H1 (cell line): ENCODE results near the gene PAX7. TPM values are rescaled to one million over a fixed set of nuclear protein-coding genes. Genes with fewer than 3 reads are reported as not detected.

ENCODE experiments used
- CTCF ChIA-PET: fragments of 300-600 bp; sonication (Branson Sonifier 250); formaldehyde crosslinking; loops from one replicate; lab custom pipeline; 2021; ENCODE audit not compliant: partially characterized antibody; lab: Charles Lee
- POLR2A ChIA-PET: fragments of 300-600 bp; sonication (Branson Sonifier 250); formaldehyde crosslinking; loops from one replicate; lab custom pipeline; 2021; ENCODE audit warnings: inconsistent platforms; ENCODE audit not compliant: partially characterized antibody; lab: Charles Lee
- DNase-seq, 2 experiments: peaks; one replicate each; pipeline versions ENCODE4 v3.0.0 to v3.0.0-alpha.2; 2010 to 2022; ENCODE audit warnings: low spot score in 2 of 2, low read depth in 1 of 2, mixed read lengths in 1 of 2
- FAIRE-seq: peaks from 2 replicates; lab custom pipeline; 2011; peaks lifted over from hg19 to GRCh38; lab: Jason Lieb, UNC
- H2AFZ ChIP-seq: 2 replicates; pipeline ENCODE4 v1.8.1; 2012; ENCODE audit warnings: low read length, inconsistent platforms
- H2AK5ac ChIP-seq: 2 replicates; pipeline ENCODE4 v1.6.1; 2013; ENCODE audit warnings: low read depth, low read length
- H2BK120ac ChIP-seq: replicated peaks from 2 replicates; pipeline ENCODE3; 2013; ENCODE audit warnings: low read depth, low read length, inconsistent platforms
- H2BK12ac ChIP-seq: 2 replicates; pipeline ENCODE4 v1.6.1; 2013; ENCODE audit warnings: low read depth, low read length
- H2BK15ac ChIP-seq: 2 replicates; pipeline ENCODE4 v1.6.1; 2013; ENCODE audit warnings: low read length
- H2BK20ac ChIP-seq: 2 replicates; pipeline ENCODE4 v1.6.1; 2013; ENCODE audit warnings: low read length
- H2BK5ac ChIP-seq: 2 replicates; pipeline ENCODE4 v1.6.1; 2013; ENCODE audit warnings: low read depth, low read length
- H3K14ac ChIP-seq: 2 replicates; pipeline ENCODE4 v1.6.1; 2013; ENCODE audit warnings: inconsistent platforms; ENCODE audit not compliant: insufficient read length
- H3K18ac ChIP-seq: 2 replicates; pipeline ENCODE4 v1.6.1; 2013; ENCODE audit warnings: low read length; ENCODE audit errors: extremely low read depth
- H3K23ac ChIP-seq: 2 replicates; pipeline ENCODE4 v1.6.1; 2013; ENCODE audit warnings: inconsistent platforms; ENCODE audit not compliant: insufficient read length
- H3K23me2 ChIP-seq: 2 replicates; pipeline ENCODE4 v1.6.1; 2013; ENCODE audit warnings: low read depth, low read length
- H3K27ac ChIP-seq: 2 replicates; pipeline ENCODE4 v1.6.1; 2011; ENCODE audit warnings: low read depth, low read length, inconsistent platforms
- H3K27me3 ChIP-seq, 4 experiments: replicated peaks in 1 of 4; 1 replicate in 1 of 4; 2 replicates in 3 of 4; pipeline versions ENCODE4 v1.6.1 to v1.8.1; 2011 to 2013; ENCODE audit warnings: low read length in 3 of 4, mild to moderate bottlenecking in 3 of 4, inconsistent platforms in 2 of 4, mixed read lengths in 2 of 4, moderate library complexity in 1 of 4; ENCODE audit not compliant: control insufficient read depth in 3 of 4, insufficient read depth in 3 of 4; ENCODE audit errors: extremely low read depth in 1 of 4
- H3K36me3 ChIP-seq, 4 experiments: 2 replicates each; pipeline versions ENCODE4 v1.6.1 to v1.8.1; 2011 to 2013; ENCODE audit warnings: mild to moderate bottlenecking in 4 of 4, low read length in 3 of 4, moderate library complexity in 2 of 4, control low read depth in 1 of 4, inconsistent platforms in 1 of 4; ENCODE audit not compliant: insufficient read depth in 4 of 4, control insufficient read depth in 2 of 4
- H3K4ac ChIP-seq: replicated peaks from 2 replicates; pipeline ENCODE3; 2013; ENCODE audit warnings: low read length, low read depth, mixed read lengths, inconsistent platforms; ENCODE audit not compliant: insufficient read length
- H3K4me1 ChIP-seq, 4 experiments: replicated peaks in 1 of 4; 1 replicate in 1 of 4; 2 replicates in 3 of 4; pipeline versions ENCODE4 v1.6.1 to v1.8.1; 2011 to 2013; ENCODE audit warnings: low read length in 3 of 4, inconsistent platforms in 2 of 4, mixed read lengths in 1 of 4; ENCODE audit not compliant: insufficient read depth in 4 of 4, control insufficient read depth in 3 of 4
- H3K4me2 ChIP-seq, 2 experiments: 2 replicates each; pipeline versions ENCODE4 v1.6.1 to v1.8.1; 2011 to 2013; ENCODE audit warnings: low read depth in 2 of 2, low read length in 2 of 2, control low read depth in 1 of 2, inconsistent platforms in 1 of 2, mild to moderate bottlenecking in 1 of 2; ENCODE audit not compliant: insufficient read depth in 1 of 2
- H3K4me3 ChIP-seq, 4 experiments: fragments of 200-600, 300-600 bp in 1 of 4; sonication (generic), shearing (Covaris generic), sonication (Bioruptor Twin) in 1 of 4; 2 replicates each; pipeline versions ENCODE4 v1.5.1 to v1.8.1; 2011 to 2016; ENCODE audit warnings: low read length in 4 of 4, low read depth in 3 of 4, control low read depth in 2 of 4, inconsistent platforms in 2 of 4, mild to moderate bottlenecking in 2 of 4, mixed read lengths in 1 of 4, moderate library complexity in 1 of 4; ENCODE audit not compliant: insufficient read depth in 2 of 4; ENCODE audit errors: extremely low read depth in 1 of 4
- H3K56ac ChIP-seq: replicated peaks from 2 replicates; pipeline ENCODE3; 2013; ENCODE audit warnings: low read depth, mild to moderate bottlenecking, mixed read lengths, low read length, inconsistent platforms; ENCODE audit not compliant: insufficient read length
- H3K79me1 ChIP-seq: 2 replicates; pipeline ENCODE4 v1.6.1; 2013; ENCODE audit warnings: low read depth, low read length, control low read depth
- H3K79me2 ChIP-seq, 2 experiments: 2 replicates each; pipeline versions ENCODE4 v1.6.1 to v1.8.1; 2012 to 2013; ENCODE audit warnings: low read length in 2 of 2, mild to moderate bottlenecking in 2 of 2, inconsistent platforms in 1 of 2; ENCODE audit not compliant: insufficient read depth in 2 of 2, control insufficient read depth in 1 of 2
- H3K9ac ChIP-seq, 4 experiments: replicated peaks in 1 of 4; 1 replicate in 1 of 4; 2 replicates in 3 of 4; pipeline versions ENCODE4 v1.6.1 to v1.8.1; 2011 to 2013; ENCODE audit warnings: low read depth in 3 of 4, low read length in 3 of 4, control low read depth in 2 of 4, mild to moderate bottlenecking in 2 of 4, moderate library complexity in 2 of 4, inconsistent platforms in 1 of 4; ENCODE audit errors: extremely low read depth in 1 of 4
- H3K9me3 ChIP-seq, 2 experiments: 2 replicates each; pipeline versions ENCODE4 v1.6.1 to v1.8.1; 2012 to 2013; ENCODE audit warnings: mild to moderate bottlenecking in 2 of 2, moderate library complexity in 2 of 2, control low read depth in 1 of 2, inconsistent platforms in 1 of 2, low read depth in 1 of 2, low read length in 1 of 2, mixed read lengths in 1 of 2; ENCODE audit not compliant: insufficient read depth in 2 of 2
- H4K20me1 ChIP-seq, 2 experiments: replicated peaks in 1 of 2; 2 replicates each; pipeline versions ENCODE3 to v1.8.1; 2011 to 2013; ENCODE audit warnings: inconsistent platforms in 2 of 2, low read length in 2 of 2, mild to moderate bottlenecking in 1 of 2; ENCODE audit not compliant: insufficient read depth in 2 of 2, control insufficient read depth in 1 of 2
- H4K5ac ChIP-seq: 2 replicates; pipeline ENCODE4 v1.6.1; 2013; ENCODE audit warnings: low read length, low read depth, mixed read lengths, inconsistent platforms; ENCODE audit not compliant: insufficient read length
- H4K8ac ChIP-seq: 2 replicates; pipeline ENCODE4 v1.8.0; 2013; ENCODE audit warnings: mild to moderate bottlenecking, moderate library complexity, low read length, inconsistent platforms; ENCODE audit not compliant: insufficient read depth; ENCODE audit errors: extremely low read depth
- H4K91ac ChIP-seq: replicated peaks from 2 replicates; pipeline ENCODE3; 2013; ENCODE audit warnings: low read length, mixed read lengths, inconsistent platforms; ENCODE audit not compliant: insufficient read length
- ATF2 ChIP-seq: IDR thresholded peaks from 2 replicates; pipeline ENCODE4 v1.6.1; 2012; ENCODE audit warnings: low read length, inconsistent platforms
- HDAC6 ChIP-seq: IDR thresholded peaks from one replicate; pipeline ENCODE4 v1.7.1; 2012; ENCODE audit warnings: low read depth, mild to moderate bottlenecking, inconsistent platforms, low read length, moderate library complexity
- JUN ChIP-seq: IDR thresholded peaks from 2 replicates; pipeline ENCODE4 v1.6.1; 2011; ENCODE audit warnings: low read depth, mild to moderate bottlenecking, improper control_type of control experiment, low read length
- KDM1A ChIP-seq: fragments of 200-600, 300-600 bp; sonication (generic); IDR thresholded peaks from 2 replicates; pipeline ENCODE4 v1.7.1; 2016; ENCODE audit warnings: mild to moderate bottlenecking, low read length, borderline replicate concordance
- MAFK ChIP-seq: IDR thresholded peaks from 2 replicates; pipeline ENCODE4 v1.6.1; 2012; ENCODE audit warnings: low read depth, mild to moderate bottlenecking, improper control_type of control experiment, low read length
- POLR2AphosphoS5 ChIP-seq: IDR thresholded peaks from 2 replicates; pipeline ENCODE4 v1.6.1; 2011; ENCODE audit warnings: low read depth, low read length
- WGBS, 2 experiments: shearing (Covaris generic) in 1 of 2; methylation state at CpG; one replicate each; pipeline versions ENCODE4 v1.1.6 to v1.1.7; 2013 to 2015; ENCODE audit warnings: low lambda C conversion rate in 2 of 2, mixed read lengths in 2 of 2, inconsistent platforms in 1 of 2, low coverage in 1 of 2, missing lambda C conversion rate in 1 of 2; ENCODE audit not compliant: insufficient replicate concordance in 2 of 2, insufficient coverage in 1 of 2, insufficient read length in 1 of 2; ENCODE audit errors: extremely low coverage in 1 of 2, missing lambda C conversion rate in 1 of 2; 5-methylcytosine and 5-hydroxymethylcytosine counted together
- polyA plus RNA-seq, 7 experiments: library from polyadenylated mRNA; depleted of rRNA in 3 of 7; stranded (reverse) in 5 of 7; unstranded in 2 of 7; fragments of >200 nt in 5 of 7; fragments of 200-250 nt in 2 of 7; gene quantifications; 1 replicate in 5 of 7; 2 replicates in 1 of 7; 4 replicates in 1 of 7; pipeline versions ENCODE4 v1.2.1 to v1.2.3, GENCODE V29; 2011 to 2013; ENCODE audit warnings: missing spikeins in 2 of 7, mixed read lengths in 2 of 7
- total RNA-seq: library from RNA; stranded (reverse); fragmentation: NEBNext Ultra II Directional; extraction: Animal tissue kit (Norgen Biotek cat#: 25700); gene quantifications from 2 replicates; pipeline ENCODE4 v1.2.1, GENCODE V29; 2021

PAX7 gene
- total and polyA plus RNA-seq, 2 of the 8 experiments (the other 6 are each of a cell fraction or from before 2014, with no cell fraction given), result not detected

GRCh38 chr1:18714404-18715175 is 83.9 kb downstream of the PAX7 start:
- 82% methylated on average over 12 of the region's 12 CpGs; no CpG with 5 or more reads in 1 of the 2 experiments for WGBS, 2 experiments
- Histone ChIP-seq H2BK15ac (no peak overlapping the region), H3K36me3 (no peaks in the 10 kb centered on the region), H3K9ac (no peak overlapping the region), H3K27ac (no peak overlapping the region), H4K5ac (no peak overlapping the region), H3K4ac (no peak overlapping the region), H3K14ac (no peak overlapping the region), H2BK12ac (no peak overlapping the region), H3K9me3 (no peaks in the 10 kb centered on the region), H3K23ac (no peak overlapping the region), H2BK120ac (no peak overlapping the region), H4K8ac (no peak overlapping the region), H4K20me1 (no peaks in the 10 kb centered on the region), H3K4me3 (no peak overlapping the region), H4K91ac (no peak overlapping the region), H3K23me2 (peaks cover 7% of the 10 kb centered on the region; the same call in 1 of the 2 replicates), H2BK20ac (no peak overlapping the region), H3K27me3 (peaks cover 23 to 48% (median 46%) of the 10 kb centered on the region in 4 experiments)
- FAIRE-seq, result no peak
- no peak for DNase-seq
- TF ChIP-seq HDAC6 (no peak), KDM1A (no peak), POLR2AphosphoS5 (no peak), JUN (no peak), ATF2 (no peak), MAFK (no peak)
- TF ChIP-seq, all 59 proteins: peak for 0
- no peak overlapping the region for H3K18ac ChIP-seq
- no peak overlapping the region for H2AFZ ChIP-seq
- ChIA-PET CTCF (interaction anchor here (1.7 to 3.9 kb wide), 4 partner anchors 9 to 161 kb away, joined by 4 to 12 read pairs (median 8); no protein-coding TSS in a partner anchor), POLR2A (no interaction called here)
- no peak overlapping the region for H2BK5ac ChIP-seq
- no peak overlapping the region for H3K4me2 ChIP-seq
- no peak overlapping the region for H2AK5ac ChIP-seq
- no peaks in the 10 kb centered on the region for H3K79me2 ChIP-seq
- no peak overlapping the region for H3K56ac ChIP-seq
- peaks cover 0 to 6% (median 1%) of the 10 kb centered on the region in 4 experiments; a peak in 3 of 7 replicates for H3K4me1 ChIP-seq
- no peaks in the 10 kb centered on the region for H3K79me1 ChIP-seq
